ENCODE results near the gene JUND.

JUND gene

DNA sequence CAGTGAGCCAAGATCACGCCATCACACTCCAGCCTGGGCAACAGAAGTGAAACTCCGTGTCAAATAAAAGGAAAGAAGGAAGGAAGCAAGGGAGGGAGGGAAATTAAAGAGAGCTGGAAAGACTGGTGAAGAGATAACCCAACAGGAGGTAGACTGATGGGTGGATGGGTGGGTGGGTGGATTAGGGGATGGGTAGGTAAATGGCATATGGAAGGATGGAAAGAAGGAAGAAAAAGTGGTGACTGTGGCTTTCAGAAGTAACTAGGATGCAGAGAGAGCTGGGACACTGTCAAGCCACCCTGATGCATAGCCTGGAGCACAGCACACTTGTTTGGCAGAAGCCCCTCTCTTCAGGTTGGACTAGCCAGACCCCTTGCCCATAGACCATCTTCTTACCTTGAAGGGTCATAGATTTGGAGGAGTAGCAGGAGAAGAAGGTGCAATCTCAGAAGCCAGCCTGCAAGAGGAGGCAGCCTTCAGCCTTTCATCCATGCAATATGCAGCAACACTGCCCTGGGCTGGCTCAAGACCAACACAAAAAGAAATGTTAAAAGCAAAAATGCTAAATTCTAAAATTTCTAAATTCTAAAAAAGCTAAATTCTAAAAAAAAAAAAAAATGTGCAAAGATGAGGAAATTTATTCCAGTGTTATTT, 12.2 kb downstream of the JUND start:
- no peak for DNase-seq (ENCODE audit: low read depth)

DNA sequence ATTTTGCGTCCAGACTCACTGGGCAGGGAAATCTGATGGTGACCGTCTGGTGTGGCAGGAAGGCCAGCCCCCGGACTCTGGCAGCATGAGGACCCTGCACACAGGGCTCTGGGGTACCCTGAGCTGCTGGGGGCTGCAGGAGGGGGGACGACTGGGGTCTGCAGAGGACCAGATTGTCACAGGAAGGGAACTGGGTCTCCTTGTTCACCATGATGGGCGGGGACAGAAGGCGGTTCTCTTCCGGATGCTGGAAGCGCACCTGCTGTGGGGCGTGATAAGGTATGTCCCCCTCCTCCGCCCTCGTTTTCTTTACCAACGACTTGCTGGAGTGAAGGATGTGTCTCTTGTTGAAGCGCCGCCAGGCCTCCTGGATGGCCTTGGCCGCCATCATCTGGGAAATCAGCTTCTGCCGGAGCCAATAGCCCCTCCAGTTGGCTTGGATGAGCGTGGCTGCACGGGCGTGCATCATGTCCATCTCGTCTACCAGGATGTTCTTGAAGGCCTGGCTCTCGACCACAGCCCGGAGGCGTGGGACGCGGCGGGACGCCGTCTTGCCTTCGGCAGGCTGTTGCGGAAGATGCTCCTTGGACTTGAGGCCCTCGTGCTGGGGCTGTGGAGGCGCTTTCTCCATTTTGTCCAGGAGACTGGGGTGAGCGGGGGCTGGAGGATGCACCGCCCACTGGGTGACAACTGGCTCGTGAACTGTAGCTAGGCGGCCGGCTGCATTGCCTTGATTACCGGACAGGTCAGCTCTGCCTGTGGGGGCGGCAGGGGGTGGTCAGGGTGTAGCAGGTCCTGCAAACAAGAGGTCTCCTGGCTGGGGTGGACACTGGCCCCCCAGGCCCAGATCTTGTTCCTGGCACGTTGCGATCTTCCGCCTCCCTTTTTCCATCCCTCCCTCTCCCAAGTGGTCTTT, 14.4 kb downstream of the JUND start:
- DNase-seq (ENCODE audit: low read depth): no peak

DNA sequence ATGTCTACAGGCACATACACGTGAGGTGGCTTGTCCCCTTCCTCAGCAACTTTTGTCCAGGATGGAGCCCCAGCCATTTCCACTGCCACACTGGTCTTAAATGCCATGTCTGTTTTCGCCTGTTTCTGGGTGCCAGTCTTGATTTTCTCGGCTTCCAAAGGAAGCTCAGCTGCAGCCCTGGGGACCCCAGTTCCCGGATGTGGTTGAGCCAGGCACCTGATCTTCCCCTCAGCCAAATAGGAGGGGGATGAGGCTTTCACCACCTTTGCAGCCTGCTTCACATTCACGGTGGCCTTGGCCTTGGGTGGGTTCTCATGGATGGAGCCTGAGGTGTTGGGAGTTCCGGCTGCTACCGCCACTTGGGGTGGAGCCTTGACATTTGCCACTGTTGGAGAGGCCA, 15.8 kb downstream of the JUND start:
- no peak for DNase-seq (ENCODE audit: low read depth)

DNA sequence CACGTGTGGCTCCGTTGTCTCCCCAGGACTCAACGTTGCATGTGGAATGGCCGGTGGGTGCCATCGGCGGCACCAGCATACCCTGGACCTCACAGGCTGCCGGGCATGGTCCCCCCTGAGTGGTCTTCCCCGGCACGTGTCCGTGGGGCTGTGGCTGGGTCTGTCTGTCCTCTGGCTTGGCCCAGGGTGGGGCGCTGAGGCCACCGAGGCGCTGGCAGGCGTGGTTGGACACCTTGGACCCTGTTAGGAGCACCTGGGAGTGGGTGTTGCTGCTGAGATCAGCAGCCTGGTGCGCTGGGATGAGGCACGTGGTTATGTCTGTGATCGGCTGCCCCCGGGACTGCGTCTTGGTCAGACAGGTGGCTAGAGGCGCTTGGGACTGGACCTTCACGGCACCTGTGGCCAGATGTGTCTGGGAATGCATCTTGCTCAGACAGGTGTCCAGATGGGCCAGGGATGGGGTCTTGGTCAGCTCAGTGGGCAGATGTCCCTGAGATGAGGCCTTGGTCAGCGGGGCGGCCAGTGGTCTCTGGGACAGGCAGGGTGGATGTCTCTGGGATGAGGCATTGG, 16.4 kb downstream of the JUND start:
- DNase-seq (ENCODE audit: low read depth): no peak

DNA sequence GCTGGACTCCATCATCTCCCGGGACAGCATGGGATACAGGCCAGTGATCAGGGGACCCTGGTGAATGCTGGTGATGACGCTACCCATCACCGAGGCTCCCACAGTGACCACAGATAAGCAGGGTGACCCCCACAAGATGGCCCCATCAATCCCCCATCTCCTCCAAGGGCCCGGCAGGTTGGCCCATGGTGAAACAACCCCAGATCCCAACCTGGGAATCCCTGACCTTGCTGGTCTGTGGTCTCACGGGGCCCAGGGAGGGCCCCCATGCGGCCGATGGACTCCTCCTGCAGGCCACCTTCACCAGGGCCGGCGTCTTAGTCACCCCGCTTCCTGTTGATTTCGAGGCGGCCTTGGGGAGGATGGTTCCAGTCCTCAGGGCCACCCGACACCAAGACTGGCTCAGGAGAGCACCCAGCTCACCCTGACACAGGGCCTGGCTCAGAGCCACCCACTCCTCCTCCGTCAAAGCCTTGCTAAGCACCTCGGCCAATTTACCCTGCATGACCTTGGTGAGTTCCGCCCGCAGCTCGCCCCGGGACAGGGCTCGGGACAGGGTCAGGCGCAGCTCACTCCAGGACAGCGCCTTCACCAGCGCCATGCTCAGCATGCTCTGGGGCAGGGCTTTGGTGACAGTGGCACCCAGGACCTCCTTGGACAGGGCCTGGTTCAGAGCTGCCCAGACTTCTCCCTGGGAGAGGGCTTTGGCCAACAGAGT, 17.1 kb downstream of the JUND start:
- DNase-seq (ENCODE audit: low read depth): no peak

DNA sequence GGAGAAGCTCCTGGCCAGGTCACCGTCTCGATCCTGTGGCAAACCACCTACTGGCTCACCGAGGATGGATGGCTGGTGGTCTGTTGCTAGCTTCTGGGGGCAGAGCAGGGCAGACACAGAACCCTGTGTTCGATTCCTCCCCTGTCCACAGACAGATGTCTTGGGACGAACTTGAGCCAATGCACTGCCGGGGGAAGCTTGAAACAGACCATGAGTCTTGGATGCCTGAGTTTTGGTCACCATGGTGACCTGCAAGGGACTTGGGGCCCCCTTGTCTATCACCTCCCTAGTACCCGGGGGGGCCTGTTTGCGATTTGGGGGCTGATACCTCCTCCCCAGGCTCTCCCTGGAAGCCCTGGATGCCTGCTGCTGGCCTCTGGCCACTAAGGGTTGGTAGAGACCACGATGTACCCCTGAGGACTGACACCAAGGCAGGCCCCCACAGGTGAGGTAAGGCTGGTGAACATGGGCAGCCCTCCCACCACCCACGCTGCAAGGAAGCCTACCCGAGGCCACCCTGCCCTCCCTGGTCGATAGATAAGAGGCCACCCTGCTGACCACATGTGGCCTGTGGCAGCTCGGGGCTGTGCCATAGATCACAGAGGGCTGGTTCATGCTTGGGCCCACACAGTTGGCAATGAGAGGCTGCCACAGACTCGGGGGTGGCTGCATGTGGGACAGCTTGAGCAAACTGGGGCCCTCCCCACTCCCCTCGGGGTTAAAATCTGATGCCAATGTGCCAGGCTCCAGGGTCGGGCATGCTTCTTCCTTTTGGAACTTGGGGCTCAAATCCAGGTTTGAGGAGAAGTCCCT, 17.9 kb downstream of the JUND start:
- DNase-seq (ENCODE audit: low read depth): no peak

DNA sequence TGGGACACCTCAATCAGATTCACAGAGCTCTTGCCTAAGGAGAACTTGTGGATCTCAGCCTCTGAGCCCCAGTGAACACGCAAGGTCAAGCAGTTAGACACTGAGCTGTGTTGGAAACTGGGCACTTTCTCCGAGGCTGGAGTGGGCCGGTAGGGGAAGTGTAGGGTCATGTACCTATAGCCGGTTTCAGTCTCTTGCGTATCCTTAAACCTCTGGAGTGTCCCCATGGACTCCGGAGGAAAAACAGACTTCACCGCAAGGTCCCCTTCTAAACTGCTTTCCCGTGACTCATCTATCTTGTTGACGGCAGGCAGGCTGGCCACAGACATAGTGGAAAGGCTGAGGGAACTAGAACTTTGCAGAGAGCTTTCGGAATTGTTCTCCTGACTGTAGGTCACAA, 18.5 kb downstream of the JUND start:
- DNase-seq (ENCODE audit: low read depth): no peak

DNA sequence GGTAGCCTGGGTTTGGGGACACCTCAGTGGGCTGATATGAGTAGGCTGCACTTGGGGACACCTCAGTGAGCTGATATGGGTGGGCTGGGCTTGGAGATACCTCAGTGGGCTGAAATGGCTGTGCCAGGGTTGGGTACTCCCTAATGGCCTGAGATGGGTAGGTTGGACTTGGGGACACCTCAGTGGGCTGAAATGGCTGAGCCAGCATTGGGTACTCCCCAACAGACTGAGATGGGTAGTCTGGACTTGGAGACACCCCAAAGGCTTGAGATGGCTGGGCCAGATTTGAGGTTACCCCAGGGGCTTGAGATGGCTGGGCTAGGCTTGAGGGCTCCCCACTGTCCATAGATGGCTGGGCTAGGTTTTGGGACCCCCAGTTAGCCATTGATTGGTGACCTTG, 19.3 kb downstream of the JUND start:
- DNase-seq (ENCODE audit: low read depth): no peak

DNA sequence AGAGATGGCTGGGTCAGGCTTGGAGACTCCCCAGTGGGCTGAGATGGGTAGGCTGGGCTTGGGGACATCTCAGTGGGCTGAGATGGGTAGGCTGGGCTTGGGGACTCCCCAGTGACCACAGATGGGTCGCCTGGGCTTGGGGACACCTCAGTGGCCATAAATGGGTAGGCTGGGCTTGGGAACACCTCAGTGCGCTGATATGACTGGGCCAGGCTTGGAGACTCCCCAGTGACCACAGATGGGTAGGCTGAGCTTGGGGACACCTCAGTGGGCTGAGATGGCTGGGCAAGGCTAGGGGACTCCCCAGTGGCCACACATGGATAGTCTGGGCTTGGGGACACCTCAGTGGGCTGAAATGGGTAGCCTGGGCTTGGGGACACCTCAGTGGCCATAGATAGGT, 19.9 kb downstream of the JUND start:
- DNase-seq (ENCODE audit: low read depth): no peak

DNA sequence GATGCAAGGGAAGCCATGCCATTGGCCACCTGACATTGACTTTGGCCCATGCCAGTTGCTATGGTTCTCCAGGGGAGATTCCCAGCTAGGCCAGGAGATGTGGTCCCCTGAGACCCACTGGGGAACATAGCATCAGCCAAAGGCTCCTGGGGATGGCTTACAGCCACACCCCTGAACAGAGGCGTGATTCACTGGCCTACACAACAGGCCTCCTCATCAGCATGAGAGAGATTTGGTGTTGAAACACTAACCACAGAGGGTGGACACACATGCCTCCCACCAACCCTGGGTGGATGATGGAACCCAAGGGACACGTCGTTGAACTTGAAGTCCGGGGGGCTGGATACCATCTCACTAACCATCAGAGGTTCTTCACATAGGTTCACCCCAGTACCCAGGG, 21.5 kb downstream of the JUND start:
- no peak for DNase-seq (ENCODE audit: low read depth)

DNA sequence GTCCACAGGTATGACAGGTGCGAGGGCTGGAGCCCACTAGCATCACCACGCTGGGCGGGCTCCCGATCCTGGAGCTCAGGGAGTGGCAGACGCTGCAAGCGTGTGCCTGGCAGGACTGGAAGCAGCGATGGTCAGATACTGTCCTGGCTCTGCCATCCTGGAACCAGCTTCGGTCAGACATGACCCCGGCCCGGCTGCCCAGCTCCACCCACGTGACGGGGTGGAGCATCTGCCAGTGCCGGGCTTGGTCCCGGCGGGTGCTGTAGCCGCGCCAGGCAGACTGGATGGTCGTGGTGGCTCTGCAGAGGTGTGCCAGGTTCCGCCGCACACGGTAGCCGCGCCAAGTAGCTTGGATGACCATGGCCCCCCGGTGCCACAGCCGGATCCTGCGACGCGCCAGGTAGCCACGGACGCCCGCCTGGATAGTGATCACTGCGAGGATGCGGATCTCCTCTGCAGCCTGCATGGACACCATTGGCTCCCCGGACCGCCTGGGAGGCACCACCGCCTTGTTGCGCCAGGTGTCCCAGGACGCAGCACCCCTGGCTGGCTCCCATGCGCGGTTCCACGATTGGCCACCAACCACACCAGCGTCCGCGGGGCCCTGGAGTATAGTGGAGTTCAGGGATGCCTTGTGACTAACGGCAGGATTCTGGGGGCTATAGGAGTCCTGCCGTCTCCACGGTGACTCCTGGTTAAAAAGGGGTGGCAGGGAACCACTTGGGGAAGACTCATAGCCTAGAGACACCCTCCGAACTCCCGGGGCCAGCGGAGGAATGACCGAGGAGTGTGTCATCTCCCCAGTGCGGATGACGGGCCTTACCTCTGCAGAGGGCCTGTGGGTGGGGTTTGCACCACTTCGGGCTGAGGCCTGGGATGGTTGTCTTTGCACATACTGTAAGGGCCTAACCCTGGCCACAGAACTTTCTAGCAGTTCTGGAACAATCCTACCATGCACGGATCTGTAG, 23.6 kb downstream of the JUND start:
- DNase-seq (ENCODE audit: low read depth): no peak

DNA sequence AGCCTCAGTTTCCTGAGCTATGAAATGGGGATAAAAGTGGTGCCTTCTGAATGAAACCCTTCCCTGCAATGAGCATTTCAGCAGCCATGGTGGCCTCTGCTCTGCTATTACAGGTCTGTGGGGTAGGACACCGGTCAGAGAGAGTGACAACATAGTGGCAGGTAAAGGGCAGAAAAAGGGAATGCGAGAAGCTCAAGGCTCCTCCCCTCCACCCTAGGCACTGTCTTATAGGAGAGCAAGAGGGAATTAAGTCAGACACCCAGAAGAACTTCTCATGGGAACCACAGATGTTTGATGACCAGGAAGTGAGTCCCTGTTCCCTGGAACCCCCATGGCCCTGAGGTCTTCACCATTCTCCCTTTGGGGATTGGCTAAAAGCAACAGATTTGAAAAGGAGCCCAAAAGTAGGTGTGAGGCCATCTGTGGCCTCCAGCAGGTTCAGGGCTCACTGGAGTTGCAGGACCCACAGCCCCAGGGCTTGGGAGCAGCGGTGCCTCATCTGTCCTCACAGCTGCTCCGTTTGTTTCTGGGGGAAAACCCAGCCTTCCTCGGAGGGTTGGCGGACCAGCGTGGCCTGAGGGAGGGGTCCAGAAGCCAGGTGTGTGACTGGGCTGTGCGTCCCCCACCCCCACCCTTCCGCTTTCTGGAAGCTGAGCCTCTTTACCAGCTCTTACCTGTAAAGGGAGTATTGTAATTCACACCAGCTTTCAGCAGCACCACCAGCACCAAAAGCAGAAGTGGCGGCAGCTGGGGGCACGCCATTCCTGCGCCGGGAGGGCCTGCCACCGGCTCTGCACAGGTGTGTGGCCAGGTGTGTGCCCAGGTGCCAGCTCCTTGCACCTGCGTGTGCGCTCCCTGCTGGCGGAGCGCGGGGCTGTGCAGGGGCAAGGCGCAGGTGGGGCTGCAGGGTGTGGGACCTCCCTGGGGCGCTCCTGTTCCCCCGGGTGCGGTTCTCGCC, 26.6 kb downstream of the JUND start:
- no peak for DNase-seq (ENCODE audit: low read depth)

DNA sequence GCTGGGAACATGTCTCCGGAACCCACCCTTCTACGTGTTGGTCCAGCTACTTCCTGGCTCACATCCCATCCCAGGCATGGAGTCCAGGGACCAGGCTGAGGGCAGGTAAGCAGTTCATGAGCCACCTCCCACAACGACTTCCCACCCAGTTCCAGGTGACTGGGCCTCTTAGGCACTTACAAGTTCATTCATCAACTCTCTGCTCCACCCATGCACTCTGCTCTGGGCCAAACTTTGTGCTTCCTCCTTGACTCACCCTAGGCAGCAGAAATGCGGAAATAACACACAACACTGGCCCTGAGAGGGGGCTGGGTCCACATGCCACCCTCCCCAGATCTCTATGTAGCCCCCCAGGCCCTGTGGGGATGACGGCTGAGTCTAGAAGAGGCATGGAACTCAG, 27.7 kb downstream of the JUND start:
- DNase-seq (ENCODE audit: low read depth): no peak

DNA sequence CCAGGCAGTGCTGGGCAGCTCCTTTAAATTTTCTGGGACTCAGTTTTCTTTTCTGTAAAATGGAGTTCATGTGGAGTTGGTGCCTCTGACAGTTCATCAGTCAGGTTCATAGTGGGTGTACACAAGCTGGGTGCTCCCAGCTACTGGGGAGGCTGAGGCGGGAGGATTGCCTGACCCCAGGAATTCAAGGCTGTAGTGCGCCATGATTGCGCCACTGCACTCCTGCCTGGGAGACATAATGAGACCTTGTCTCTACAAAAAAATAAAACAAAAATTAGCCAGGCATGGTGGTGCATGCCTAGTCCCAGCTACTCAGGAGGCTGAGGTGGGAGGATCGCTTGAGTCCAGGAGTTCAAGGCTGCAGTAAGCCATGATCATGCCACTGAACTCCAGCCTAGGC, 28.3 kb downstream of the JUND start:
- DNase-seq (ENCODE audit: low read depth): no peak

DNA sequence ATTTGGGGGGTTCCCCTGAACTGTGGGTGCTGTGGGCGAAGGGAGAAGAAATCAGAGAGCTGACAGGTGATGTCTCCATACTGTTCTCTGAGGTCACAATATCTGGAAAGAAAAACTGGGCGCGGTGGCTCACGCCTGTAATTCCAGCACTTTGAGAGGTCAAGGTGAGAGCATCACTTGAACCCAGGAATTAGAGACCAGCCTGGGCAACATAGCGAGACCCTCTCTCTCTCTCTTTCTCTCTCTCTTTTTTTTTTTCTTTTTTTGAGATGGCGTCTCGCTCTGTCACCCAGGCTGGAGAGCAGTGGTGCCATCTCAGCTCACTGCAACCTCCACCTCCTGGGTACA, 29.1 kb downstream of the JUND start:
- DNase-seq (ENCODE audit: low read depth): no peak

DNA sequence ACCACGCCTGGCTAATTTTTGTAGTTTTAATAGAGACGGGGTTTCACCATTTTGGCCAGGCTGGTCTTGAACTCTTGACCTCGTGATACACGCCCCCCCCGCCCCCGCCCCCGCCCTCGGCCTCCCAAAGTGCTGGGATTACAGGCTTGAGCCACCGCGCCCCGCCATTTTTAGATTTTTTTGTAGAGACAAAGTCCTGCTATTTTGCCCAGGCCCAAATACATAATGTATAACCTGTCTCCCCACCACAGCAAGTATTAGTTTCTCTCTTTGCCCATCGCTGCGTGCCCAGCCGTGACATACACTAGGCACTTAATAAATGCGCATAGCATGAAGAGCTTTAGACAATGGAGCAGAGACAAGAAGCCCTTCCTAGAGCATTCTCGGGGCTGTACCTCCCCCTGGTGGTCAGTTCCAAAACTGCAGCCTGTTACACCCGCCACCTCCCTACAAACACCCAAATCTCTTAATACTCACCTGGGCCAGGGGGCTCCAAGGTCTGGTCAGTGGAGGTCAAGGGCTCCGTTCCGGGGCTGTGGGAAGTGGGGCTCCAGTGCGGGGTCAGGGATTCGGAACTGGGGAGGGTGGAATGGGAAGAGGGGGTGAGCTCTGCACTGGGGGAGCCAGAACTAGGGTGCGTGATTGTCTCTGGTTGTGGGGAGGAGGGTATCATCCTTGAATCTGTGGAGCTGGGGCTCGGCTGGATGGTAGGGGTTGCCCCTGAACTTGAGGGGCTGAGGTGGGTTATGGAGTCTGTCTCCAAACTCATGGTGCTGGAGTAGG, 29.6 kb downstream of the JUND start:
- peak; percentile 76 for DNase-seq (ENCODE audit: low read depth)

DNA sequence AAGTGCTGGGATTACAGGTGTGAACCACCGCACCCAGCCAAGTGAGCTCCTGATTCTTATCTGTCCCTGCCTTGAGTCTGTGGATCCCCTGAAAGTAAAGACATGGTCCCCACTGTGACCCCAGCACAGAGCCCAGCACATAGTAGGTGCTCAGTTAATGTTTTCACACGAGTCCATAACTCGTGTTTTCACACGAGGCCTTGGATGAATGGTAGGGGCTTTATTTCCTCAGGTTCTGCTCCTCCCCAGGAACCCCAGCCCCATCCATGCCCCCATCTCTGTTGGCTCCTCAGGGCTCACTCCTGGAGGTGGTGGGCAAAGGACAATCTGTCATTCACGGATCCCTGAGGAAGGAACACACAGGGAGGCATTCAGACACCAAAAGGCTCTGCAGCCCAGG, 31.6 kb downstream of the JUND start:
- DNase-seq (ENCODE audit: low read depth): no peak

DNA sequence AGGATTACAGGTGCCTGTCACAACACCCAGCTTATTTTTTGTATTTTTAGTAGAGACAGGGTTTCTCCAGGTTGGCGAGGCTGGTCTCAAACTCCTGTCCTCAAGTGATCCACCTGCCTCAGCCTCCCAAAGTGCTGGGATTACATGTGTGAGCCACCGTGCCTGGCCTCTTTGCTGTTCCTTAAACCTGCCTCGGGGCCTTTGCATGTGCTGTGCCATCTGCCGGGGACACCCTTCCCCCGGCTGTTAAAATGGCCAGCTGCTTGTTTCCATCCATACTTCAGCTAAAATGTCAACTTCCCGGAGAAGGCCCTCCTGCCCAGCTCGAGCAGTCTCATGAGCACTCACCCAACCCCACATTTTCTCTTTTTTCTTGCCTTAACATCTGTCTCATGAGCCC, 36.1 kb downstream of the JUND start:
- DNase-seq (ENCODE audit: low read depth): no peak

DNA sequence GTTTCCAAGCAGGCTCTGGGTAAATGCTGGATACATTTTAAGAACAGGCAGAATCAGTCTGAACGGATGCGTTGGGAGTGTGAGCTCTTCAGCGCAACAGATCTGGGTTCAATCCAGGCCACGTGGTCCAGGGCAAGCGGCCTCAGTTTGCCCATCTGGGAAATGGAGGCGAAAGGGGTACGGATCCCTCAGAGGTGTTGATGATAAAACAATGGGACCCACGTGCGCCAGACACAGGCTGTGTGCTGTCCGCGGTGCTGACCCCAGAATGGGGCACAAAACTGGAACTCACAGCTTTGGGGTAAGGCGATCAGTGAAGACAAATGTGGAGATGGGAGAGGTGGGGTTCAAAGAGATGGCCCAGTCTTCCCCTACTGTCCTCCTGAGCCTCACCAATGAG, 42.1 kb downstream of the JUND start:
- no peak for DNase-seq (ENCODE audit: low read depth)

Data from stimulated activated CD8-positive, alpha-beta memory T cell treated with anti-CD3 and anti-CD28 coated beads, Interleukin-12 subunit alpha, Interleukin-12 subunit beta, amount 100 ng/mL, for 1 hour (primary cell).